K562 (cell line): Measurements from ENCODE around the gene GALNT18. TPM values are rescaled to one million over a fixed set of nuclear protein-coding genes. Genes with fewer than 3 reads are reported as not detected.

Experiments used
- ATAC-seq: fragments of 200-7000 bp; cut with Tn5 transposase; 3 replicates; pipeline ENCODE4 v1.9.1; 2020; ENCODE audit warnings: moderate library complexity
- BruUV-seq: library from RNA; stranded (reverse); fragments of 400-500 nt; replicated peaks from 2 replicates; lab custom pipeline; 2021; lab: Mats Ljungman, UMichigan
- CTCF ChIA-PET: fragments of 300-600 bp; formaldehyde crosslinking; extraction: SDS; loops from one replicate; lab custom pipeline; 2021; ENCODE audit warnings: low intra/inter-chr PET ratio; lab: Yijun Ruan, JAX
- POLR2A ChIA-PET: fragments of 300-600, 350-650 bp; sonication (Branson Sonifier 250); formaldehyde crosslinking; extraction: SDS; loops from one replicate; lab custom pipeline; 2021; ENCODE audit warnings: antibody characterized with exemption, inconsistent platforms; lab: Yijun Ruan, JAX
- DNase-seq, 4 experiments: peaks; one replicate each; pipeline versions ENCODE4 v3.0.0 to v3.0.0-alpha.2; 2011 to 2018; ENCODE audit warnings: low spot score in 3 of 4, mixed read lengths in 3 of 4; ENCODE audit errors: extremely low read depth in 1 of 4
- FAIRE-seq: peaks from 2 replicates; lab custom pipeline; 2011; peaks lifted over from hg19 to GRCh38; lab: Jason Lieb, UNC
- H2AFZ ChIP-seq: 2 replicates; pipeline ENCODE4 v1.6.0; 2011; ENCODE audit warnings: low read depth, low read length, control low read depth, inconsistent platforms
- H3K27ac ChIP-seq: fragments of 200-600 bp; 3 replicates; pipeline ENCODE4 v1.8.0; 2011; ENCODE audit warnings: low read depth, mild to moderate bottlenecking, control low read depth, inconsistent platforms, low read length, moderate library complexity, mixed read lengths; ENCODE audit errors: extremely low read depth
- H3K27me3 ChIP-seq, 2 experiments: fragments of 300-600 bp in 1 of 2; 2 replicates in 1 of 2; 3 replicates in 1 of 2; pipeline versions ENCODE4 v1.6.0 to v1.8.0; 2011; ENCODE audit warnings: inconsistent platforms in 2 of 2, low read length in 2 of 2, mild to moderate bottlenecking in 1 of 2, mixed read lengths in 1 of 2, moderate library complexity in 1 of 2; ENCODE audit not compliant: control insufficient read depth in 2 of 2, insufficient read depth in 2 of 2
- H3K36me3 ChIP-seq: fragments of 300-600 bp; 3 replicates; pipeline ENCODE4 v1.8.0; 2011; ENCODE audit warnings: mild to moderate bottlenecking, low read length, inconsistent platforms; ENCODE audit not compliant: control insufficient read depth, insufficient read depth
- H3K4me1 ChIP-seq, 2 experiments: fragments of 200-600 bp in 1 of 2; replicated peaks in 1 of 2; 2 replicates in 1 of 2; 3 replicates in 1 of 2; pipeline versions ENCODE4 v1.5.1 to v1.8.0; 2011; ENCODE audit warnings: inconsistent platforms in 2 of 2, low read length in 2 of 2, mild to moderate bottlenecking in 1 of 2, mixed read lengths in 1 of 2, moderate library complexity in 1 of 2; ENCODE audit not compliant: control insufficient read depth in 2 of 2, insufficient read depth in 2 of 2
- H3K4me2 ChIP-seq: 2 replicates; pipeline ENCODE4 v1.6.1; 2011; ENCODE audit warnings: low read length, control low read depth, inconsistent platforms, mixed read lengths; ENCODE audit not compliant: insufficient read depth
- H3K4me3 ChIP-seq: fragments of 200-600 bp; sonication (generic), shearing (Covaris generic); 2 replicates; pipeline ENCODE4 v1.5.1; 2016; ENCODE audit warnings: control low read depth, inconsistent platforms
- H3K79me2 ChIP-seq: fragments of 200-600 bp; 3 replicates; pipeline ENCODE4 v1.8.0; 2011; ENCODE audit warnings: low read length, inconsistent platforms; ENCODE audit not compliant: control insufficient read depth, insufficient read depth
- H3K9ac ChIP-seq, 2 experiments: 2 replicates each; pipeline versions ENCODE4 v1.6.0 to v1.6.1; 2011; ENCODE audit warnings: low read depth in 2 of 2, low read length in 2 of 2, control low read depth in 1 of 2, inconsistent platforms in 1 of 2, mild to moderate bottlenecking in 1 of 2, mixed read lengths in 1 of 2; ENCODE audit not compliant: insufficient read depth in 1 of 2
- H3K9me1 ChIP-seq: one replicate; pipeline ENCODE4 v1.6.0; 2011; ENCODE audit warnings: inconsistent platforms, mild to moderate bottlenecking, low read length, moderate library complexity; ENCODE audit not compliant: control insufficient read depth, insufficient read depth
- H3K9me3 ChIP-seq: replicated peaks from 2 replicates; pipeline ENCODE4 v1.5.1; 2011; ENCODE audit warnings: low read depth, low read length, inconsistent platforms; ENCODE audit not compliant: control insufficient read depth, insufficient read depth
- H4K20me1 ChIP-seq: replicated peaks from 2 replicates; pipeline ENCODE4 v1.6.1; 2011; ENCODE audit warnings: low read length, inconsistent platforms, mixed read lengths; ENCODE audit not compliant: control insufficient read depth, insufficient read depth
- HNRNPK ChIP-seq: fragments of 200-400 bp; formaldehyde crosslinking; IDR thresholded peaks from one replicate; pipeline ENCODE4 v1.6.1; 2018; ENCODE audit warnings: mild to moderate bottlenecking, low read depth, low read length; ENCODE audit not compliant: poor library complexity, severe bottlenecking
- MAZ ChIP-seq, 2 experiments: fragments of 450-650 bp in 1 of 2; sonication (generic) in 1 of 2; formaldehyde crosslinking; IDR thresholded peaks in 1 of 2; conservative IDR thresholded peaks in 1 of 2; 2 replicates each; pipeline versions ENCODE4 v1.4.0 to v1.5.0; 2020; ENCODE audit warnings: mild to moderate bottlenecking in 1 of 2, missing genetic modification reagents in 1 of 2
- NCOA6 ChIP-seq: fragments of 450-650 bp; IDR thresholded peaks from 2 replicates; pipeline ENCODE4 v1.6.1; 2017; ENCODE audit warnings: mild to moderate bottlenecking
- PHF20 ChIP-seq: fragments of 450-650 bp; IDR thresholded peaks from 2 replicates; pipeline ENCODE4 v1.6.1; 2018; ENCODE audit not compliant: partially characterized antibody
- PKNOX1 ChIP-seq: fragments of 450-650 bp; IDR thresholded peaks from 2 replicates; pipeline ENCODE4 v1.6.1; 2016
- ZNF766 ChIP-seq: fragments of 200-800 bp; sonication (Bioruptor generic); conservative IDR thresholded peaks from 2 replicates; pipeline ENCODE4 v1.6.1; 2016; ENCODE audit warnings: missing genetic modification characterization, missing compliant biosample characterization
- WGBS: fragments of 100-300 bp; shearing (Covaris generic); methylation state at CpG from one replicate; pipeline ENCODE4 v1.1.6; 2016; ENCODE audit warnings: low coverage, mixed read lengths; ENCODE audit not compliant: insufficient coverage; ENCODE audit errors: missing lambda C conversion rate; 5-methylcytosine and 5-hydroxymethylcytosine counted together
- in situ Hi-C: fragments of 300-500 bp; cut with MboI; formaldehyde crosslinking; loops from 4 replicates; pipeline ENCODE4 v1.15.0; 2018; ENCODE audit warnings: inconsistent platforms, mixed read lengths
- intact Hi-C: fragments of 100-400 bp; cut with micrococcal nuclease; formaldehyde crosslinking; loops from 2 replicates; pipeline ENCODE4 v1.14.2; 2022
- polyA plus RNA-seq, 8 experiments: library from polyadenylated mRNA; depleted of rRNA in 4 of 8; stranded (reverse) in 5 of 8; unstranded in 3 of 8; fragments of >200 nt; fragmentation: Nextera tagmentation in 2 of 8; fragmentation: Illumina TruSeq in 1 of 8; extraction: Ambion mirVana in 2 of 8; extraction: Trizol in 1 of 8; gene quantifications; 2 replicates each; pipeline versions ENCODE4 v1.2.1 to v1.2.3, GENCODE V29; 2011 to 2014; ENCODE audit warnings: inconsistent platforms in 1 of 8, missing spikeins in 1 of 8
- total RNA-seq, 7 experiments: library from RNA; depleted of rRNA in 6 of 7; stranded (reverse); fragments of >200 nt in 6 of 7; fragmentation: Illumina TruSeq in 2 of 7; extraction: Trizol in 2 of 7; gene quantifications; 2 replicates each; pipeline versions ENCODE4 v1.2.1 to v1.2.3, GENCODE V29; 2011 to 2021; ENCODE audit warnings: low replicate concordance in 1 of 7
- TF ChIP-seq, protein P1 (sequence below): fragments of 450-650 bp; formaldehyde crosslinking; IDR thresholded peaks from 2 replicates; pipeline ENCODE4 v1.4.0; 2022; ENCODE audit warnings: missing genetic modification characterization

GALNT18 gene
- total and polyA plus RNA-seq, 9 of the 15 experiments (the other 6 are each of a cell fraction or from before 2014, with no cell fraction given): not detected

GRCh38 chr11:11514246-11514645, 107.6 kb downstream of the GALNT18 start:
- ChIA-PET POLR2A (no interaction called here), CTCF (no interaction called here)
- no peak overlapping the region for H3K4me3 ChIP-seq
- no peaks in the 10 kb centered on the region for H3K79me2 ChIP-seq
- WGBS: 0% methylated on average over 3 of the region's 3 CpGs
- no peaks in the 10 kb centered on the region; the same call in 1 of the 2 replicates for H4K20me1 ChIP-seq
- intact Hi-C loops: no loop called here
- no peaks in the 10 kb centered on the region for H3K9me3 ChIP-seq
- TF ChIP-seq PKNOX1: no peak
- TF ChIP-seq PHF20: no peak
- TF ChIP-seq ZNF766: no peak
- TF ChIP-seq NCOA6: no peak
- TF ChIP-seq, protein P1, sequence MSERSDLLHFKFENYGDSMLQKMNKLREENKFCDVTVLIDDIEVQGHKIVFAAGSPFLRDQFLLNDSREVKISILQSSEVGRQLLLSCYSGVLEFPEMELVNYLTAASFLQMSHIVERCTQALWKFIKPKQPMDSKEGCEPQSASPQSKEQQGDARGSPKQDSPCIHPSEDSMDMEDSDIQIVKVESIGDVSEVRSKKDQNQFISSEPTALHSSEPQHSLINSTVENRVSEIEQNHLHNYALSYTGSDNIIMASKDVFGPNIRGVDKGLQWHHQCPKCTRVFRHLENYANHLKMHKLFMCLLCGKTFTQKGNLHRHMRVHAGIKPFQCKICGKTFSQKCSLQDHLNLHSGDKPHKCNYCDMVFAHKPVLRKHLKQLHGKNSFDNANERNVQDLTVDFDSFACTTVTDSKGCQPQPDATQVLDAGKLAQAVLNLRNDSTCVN (CRISPR knock-in tag): no peak
- TF ChIP-seq MAZ (CRISPR knock-in tag; conservative IDR thresholded peaks at IDR 0.05 in 1 of 2, IDR thresholded peaks at IDR 0.05 in 1 of 2): no peak
- TF ChIP-seq HNRNPK: no peak
- H3K27me3 ChIP-seq: peaks cover 0 to 16% of the 10 kb centered on the region in 2 experiments; a peak in 3 of 5 replicates
- no peaks in the 10 kb centered on the region for H3K36me3 ChIP-seq
- no peaks in the 10 kb centered on the region for H3K9me1 ChIP-seq
- FAIRE-seq (no peak), DNase-seq (no peak), ATAC-seq (no peak)
- no TSS peak for BruUV-seq
- H3K4me1 ChIP-seq: no peaks in the 10 kb centered on the region
- no peak overlapping the region for H3K27ac ChIP-seq
- no peak overlapping the region for H3K9ac ChIP-seq
- no peak overlapping the region for H3K4me2 ChIP-seq
- in situ Hi-C loops: no loop called here
- H2AFZ ChIP-seq: no peak overlapping the region
